HG02870 (cell line): ENCODE data around the gene OGFOD2.

Experiments
- ATAC-seq: cut with Tn5 transposase; IDR thresholded peaks from one replicate; pipeline ENCODE4 v1.9.1; 2021; ENCODE audit warnings: mild to moderate bottlenecking, moderate library complexity; ENCODE audit not compliant: unreplicated experiment

The OGFOD2 gene

GRCh38 chr12:122976648-122976975, 1.6 kb downstream of the OGFOD2 start:
- no peak for ATAC-seq

- ATAC-seq = no peak
These were observed 2.1 kb downstream of the OGFOD2 start for GRCh38 chr12:122977153-122977552.

- ATAC-seq = no peak
These were observed 2.8 kb downstream of the OGFOD2 start for GRCh38 chr12:122977655-122978392.

- ATAC-seq = no peak
These were observed 3.5 kb downstream of the OGFOD2 start for GRCh38 chr12:122978507-122978955.

GRCh38 chr12:122979001-122979907, 4.2 kb downstream of the OGFOD2 start:
- no peak for ATAC-seq

- ATAC-seq = no peak
These were observed 4.8 kb downstream of the OGFOD2 start for GRCh38 chr12:122979908-122980182.

- no peak for ATAC-seq
These were observed 5.4 kb downstream of the OGFOD2 start, which contains the start of gene ARL6IP4 for GRCh38 chr12:122980183-122981035. Gene ARL6IP4 (plus strand): TSS chr12:122980681. CDS start chr12:122981140, 459 bp downstream.

- ATAC-seq = no peak
These were observed 6.0 kb downstream of the OGFOD2 start for GRCh38 chr12:122981036-122981471.

- ATAC-seq = no peak
These were observed 6.8 kb downstream of the OGFOD2 start for GRCh38 chr12:122981587-122982476.

GRCh38 chr12:122982477-122982815, 7.4 kb downstream of the OGFOD2 start:
- no peak for ATAC-seq

GRCh38 chr12:122982963-122983788, 8.1 kb downstream of the OGFOD2 start:
- no peak for ATAC-seq

GRCh38 chr12:122983789-122984515, 8.9 kb downstream of the OGFOD2 start:
- ATAC-seq = no peak

GRCh38 chr12:122984612-122985337, 9.7 kb downstream of the OGFOD2 start:
- no peak for ATAC-seq

- ATAC-seq = no peak
These were observed 10.6 kb downstream of the OGFOD2 start for GRCh38 chr12:122985338-122986257.

- ATAC-seq = no peak
These were observed 11.3 kb downstream of the OGFOD2 start for GRCh38 chr12:122986258-122986871.

- ATAC-seq = no peak
These were observed 12.3 kb downstream of the OGFOD2 start for GRCh38 chr12:122987086-122987951.
